G401.6 (cell line): Measurements from ENCODE around the gene ADPRS.

Experiments used
- FAIRE-seq: peaks from 2 replicates; lab custom pipeline; 2012; peaks lifted over from hg19 to GRCh38; lab: Jason Lieb, UNC

The ADPRS gene

GRCh38 chr1:36087233-36088123, 1.2 kb upstream of the ADPRS start:
- no peak for FAIRE-seq

- FAIRE-seq = no peak
These were observed 471 bp upstream of the ADPRS start for GRCh38 chr1:36088265-36088576.

- no peak for FAIRE-seq
These were observed 865 bp downstream of the ADPRS start for GRCh38 chr1:36089393-36090121.

- no peak for FAIRE-seq
These were observed 2.4 kb downstream of the ADPRS start for GRCh38 chr1:36091141-36091540.

- no peak for FAIRE-seq
These were observed 3.0 kb downstream of the ADPRS start for GRCh38 chr1:36091698-36092097.

GRCh38 chr1:36092166-36092797, 3.6 kb downstream of the ADPRS start:
- FAIRE-seq = no peak

- no peak for FAIRE-seq
These were observed 4.1 kb downstream of the ADPRS start for GRCh38 chr1:36092798-36093185.

- no peak for FAIRE-seq
These were observed 4.5 kb downstream of the ADPRS start for GRCh38 chr1:36093226-36093625.

GRCh38 chr1:36093929-36094328, 5.2 kb downstream of the ADPRS start:
- no peak for FAIRE-seq

GRCh38 chr1:36094621-36095061, 5.9 kb downstream of the ADPRS start:
- FAIRE-seq = no peak

GRCh38 chr1:36095760-36096405, 7.2 kb downstream of the ADPRS start:
- no peak for FAIRE-seq

- FAIRE-seq = no peak
These were observed 8.1 kb downstream of the ADPRS start for GRCh38 chr1:36096500-36097432.

GRCh38 chr1:36097693-36098585, 9.2 kb downstream of the ADPRS start:
- FAIRE-seq = no peak

GRCh38 chr1:36098650-36099365, 10.1 kb downstream of the ADPRS start:
- FAIRE-seq = no peak

- no peak for FAIRE-seq
These were observed 11.1 kb downstream of the ADPRS start for GRCh38 chr1:36099681-36100341.

GRCh38 chr1:36100376-36100775, 11.7 kb downstream of the ADPRS start:
- FAIRE-seq = no peak

- FAIRE-seq = no peak
These were observed 12.9 kb downstream of the ADPRS start for GRCh38 chr1:36101546-36101945.

- no peak for FAIRE-seq
These were observed 17.6 kb downstream of the ADPRS start for GRCh38 chr1:36106269-36106668.

- no peak for FAIRE-seq
These were observed 18.7 kb downstream of the ADPRS start for GRCh38 chr1:36107394-36107793.
